GM18861 (cell line): ENCODE results near the gene TJAP1.
"Not testable (repeated sequence)": the region's sequence is repeated elsewhere in the genome, so short reads cannot be mapped to it uniquely, and the experiment has no call there.

ENCODE experiments used
- ATAC-seq: cut with Tn5 transposase; IDR thresholded peaks from one replicate; pipeline ENCODE4 v1.9.1; 2021; ENCODE audit not compliant: unreplicated experiment

TJAP1 gene

GRCh38 chr6:43452896-43453295 lies 24.5 kb upstream of the TJAP1 start:
- ATAC-seq: no peak

- no peak for ATAC-seq
Measured at GRCh38 chr6:43453831-43454230, 23.5 kb upstream of the TJAP1 start.

- ATAC-seq: no peak
Measured at GRCh38 chr6:43454290-43454695, 23.1 kb upstream of the TJAP1 start.

- ATAC-seq: no peak
Measured at GRCh38 chr6:43454696-43455530, 22.5 kb upstream of the TJAP1 start.

GRCh38 chr6:43455531-43456428 lies 21.6 kb upstream of the TJAP1 start, which contains the start of gene DLK2:
Gene DLK2 (minus strand): TSS chr6:43455548. CDS start chr6:43454825, 723 bp downstream.
- no peak for ATAC-seq

- no peak for ATAC-seq
Measured at GRCh38 chr6:43457643-43458042, 19.7 kb upstream of the TJAP1 start.

- ATAC-seq: not testable (repeated sequence)
Measured at GRCh38 chr6:43458154-43458553, 19.2 kb upstream of the TJAP1 start.

- ATAC-seq: no peak
Measured at GRCh38 chr6:43459535-43459934, 17.8 kb upstream of the TJAP1 start.

- no peak for ATAC-seq
Measured at GRCh38 chr6:43460032-43460431, 17.3 kb upstream of the TJAP1 start.

GRCh38 chr6:43461936-43462335 lies 15.4 kb upstream of the TJAP1 start:
- ATAC-seq: no peak

- no peak for ATAC-seq
Measured at GRCh38 chr6:43464337-43464736, 13.0 kb upstream of the TJAP1 start.

- ATAC-seq: no peak
Measured at GRCh38 chr6:43465948-43466347, 11.4 kb upstream of the TJAP1 start.

GRCh38 chr6:43467265-43467664 lies 10.1 kb upstream of the TJAP1 start:
- not testable (repeated sequence) for ATAC-seq

- ATAC-seq: no peak
Measured at GRCh38 chr6:43467752-43468151, 9.6 kb upstream of the TJAP1 start.

GRCh38 chr6:43468240-43468639 lies 9.1 kb upstream of the TJAP1 start:
- ATAC-seq: no peak

- no peak for ATAC-seq
Measured at GRCh38 chr6:43468748-43469681, 8.4 kb upstream of the TJAP1 start.

GRCh38 chr6:43469947-43470346 lies 7.4 kb upstream of the TJAP1 start:
- ATAC-seq: no peak

- no peak for ATAC-seq
Measured at GRCh38 chr6:43471399-43471798, 6.0 kb upstream of the TJAP1 start.

GRCh38 chr6:43472515-43472914 lies 4.9 kb upstream of the TJAP1 start:
- no peak for ATAC-seq

GRCh38 chr6:43475516-43475915 lies 1.9 kb upstream of the TJAP1 start:
- ATAC-seq: no peak

- peak; percentile 11 for ATAC-seq
Measured at GRCh38 chr6:43476746-43477145, 624 bp upstream of the TJAP1 start.
